ENCODE results near the gene ANK2.

ANK2 gene

GRCh38 chr4:113049421-113050370, at the start of gene ANK2:
TSS of gene ANK2 (plus strand) at chr4:113049653. CDS start at chr4:113049729, 76 bp downstream.
- Histone ChIP-seq H3K36me3 (ENCODE audit: insufficient read depth, low read depth, low read length) (no peaks in the 10 kb centered on the region), H3K9me3 (ENCODE audit: insufficient read depth, low read depth, low read length) (no peaks in the 10 kb centered on the region), H3K4me3 (ENCODE audit: low read length) (peak within 1 kb of the TSS; percentile 59), H3K9ac (ENCODE audit: low read depth, low read length) (no peak within 1 kb of the TSS), H3K27ac (ENCODE audit: low read length) (no peak within 1 kb of the TSS), H3K27me3 (ENCODE audit: insufficient read depth, low read length) (no peaks in the 10 kb centered on the region), H3K4me1 (ENCODE audit: insufficient read depth, low read length) (peaks cover 25% of the 10 kb centered on the region)

- Histone ChIP-seq H3K9ac (ENCODE audit: low read depth, low read length) (no peak overlapping the region), H3K4me1 (ENCODE audit: insufficient read depth, low read length) (peaks cover 7% of the 10 kb centered on the region; the same call in 1 of the 2 replicates), H3K27ac (ENCODE audit: low read length) (no peak overlapping the region), H3K36me3 (ENCODE audit: insufficient read depth, low read depth, low read length) (no peaks in the 10 kb centered on the region), H3K9me3 (ENCODE audit: insufficient read depth, low read depth, low read length) (no peaks in the 10 kb centered on the region), H3K4me3 (ENCODE audit: low read length) (no peak overlapping the region), H3K27me3 (ENCODE audit: insufficient read depth, low read length) (no peaks in the 10 kb centered on the region)
Measured at GRCh38 chr4:113003841-113004240, 45.6 kb upstream of the ANK2 start.

- Histone ChIP-seq H3K4me1 (ENCODE audit: insufficient read depth, low read length) (peaks cover 4% of the 10 kb centered on the region; the same call in 1 of the 2 replicates), H3K9ac (ENCODE audit: low read depth, low read length) (no peak overlapping the region), H3K36me3 (ENCODE audit: insufficient read depth, low read depth, low read length) (no peaks in the 10 kb centered on the region), H3K27ac (ENCODE audit: low read length) (no peak overlapping the region), H3K9me3 (ENCODE audit: insufficient read depth, low read depth, low read length) (no peaks in the 10 kb centered on the region), H3K27me3 (ENCODE audit: insufficient read depth, low read length) (no peaks in the 10 kb centered on the region), H3K4me3 (ENCODE audit: low read length) (no peak overlapping the region)
Measured at GRCh38 chr4:113004655-113005054, 44.8 kb upstream of the ANK2 start.

- Histone ChIP-seq H3K27me3 (ENCODE audit: insufficient read depth, low read length) (no peaks in the 10 kb centered on the region), H3K27ac (ENCODE audit: low read length) (no peak overlapping the region), H3K4me3 (ENCODE audit: low read length) (no peak overlapping the region), H3K36me3 (ENCODE audit: insufficient read depth, low read depth, low read length) (no peaks in the 10 kb centered on the region), H3K9ac (ENCODE audit: low read depth, low read length) (no peak overlapping the region), H3K4me1 (ENCODE audit: insufficient read depth, low read length) (no peaks in the 10 kb centered on the region), H3K9me3 (ENCODE audit: insufficient read depth, low read depth, low read length) (no peaks in the 10 kb centered on the region)
Measured at GRCh38 chr4:113006632-113007031, 42.8 kb upstream of the ANK2 start.

- no peaks in the 10 kb centered on the region for H3K36me3 ChIP-seq (ENCODE audit: insufficient read depth, low read depth, low read length)
- no peaks in the 10 kb centered on the region for H3K4me1 ChIP-seq (ENCODE audit: insufficient read depth, low read length)
- H3K9ac ChIP-seq (ENCODE audit: low read depth, low read length), result no peak overlapping the region
- no peak overlapping the region for H3K27ac ChIP-seq (ENCODE audit: low read length)
- no peak overlapping the region for H3K4me3 ChIP-seq (ENCODE audit: low read length)
- H3K9me3 ChIP-seq (ENCODE audit: insufficient read depth, low read depth, low read length), result no peaks in the 10 kb centered on the region
- no peaks in the 10 kb centered on the region for H3K27me3 ChIP-seq (ENCODE audit: insufficient read depth, low read length)
Measured at GRCh38 chr4:113007151-113007550, 42.3 kb upstream of the ANK2 start.

GRCh38 chr4:113008135-113008534, 41.3 kb upstream of the ANK2 start:
- H3K36me3 ChIP-seq (ENCODE audit: insufficient read depth, low read depth, low read length), result no peaks in the 10 kb centered on the region
- no peak overlapping the region for H3K4me3 ChIP-seq (ENCODE audit: low read length)
- H3K27ac ChIP-seq (ENCODE audit: low read length), result no peak overlapping the region
- H3K9ac ChIP-seq (ENCODE audit: low read depth, low read length), result no peak overlapping the region
- no peaks in the 10 kb centered on the region for H3K4me1 ChIP-seq (ENCODE audit: insufficient read depth, low read length)
- no peaks in the 10 kb centered on the region for H3K9me3 ChIP-seq (ENCODE audit: insufficient read depth, low read depth, low read length)
- H3K27me3 ChIP-seq (ENCODE audit: insufficient read depth, low read length), result no peaks in the 10 kb centered on the region

GRCh38 chr4:113008716-113009115, 40.7 kb upstream of the ANK2 start:
- Histone ChIP-seq H3K9me3 (ENCODE audit: insufficient read depth, low read depth, low read length) (no peaks in the 10 kb centered on the region), H3K9ac (ENCODE audit: low read depth, low read length) (no peak overlapping the region), H3K36me3 (ENCODE audit: insufficient read depth, low read depth, low read length) (no peaks in the 10 kb centered on the region), H3K4me1 (ENCODE audit: insufficient read depth, low read length) (no peaks in the 10 kb centered on the region), H3K27ac (ENCODE audit: low read length) (no peak overlapping the region), H3K4me3 (ENCODE audit: low read length) (no peak overlapping the region), H3K27me3 (ENCODE audit: insufficient read depth, low read length) (no peaks in the 10 kb centered on the region)

GRCh38 chr4:113009461-113009860, 40.0 kb upstream of the ANK2 start:
- H3K27me3 ChIP-seq (ENCODE audit: insufficient read depth, low read length), result no peaks in the 10 kb centered on the region
- no peak overlapping the region for H3K27ac ChIP-seq (ENCODE audit: low read length)
- no peak overlapping the region for H3K4me3 ChIP-seq (ENCODE audit: low read length)
- H3K9ac ChIP-seq (ENCODE audit: low read depth, low read length), result no peak overlapping the region
- no peaks in the 10 kb centered on the region for H3K36me3 ChIP-seq (ENCODE audit: insufficient read depth, low read depth, low read length)
- H3K4me1 ChIP-seq (ENCODE audit: insufficient read depth, low read length), result no peaks in the 10 kb centered on the region
- no peaks in the 10 kb centered on the region for H3K9me3 ChIP-seq (ENCODE audit: insufficient read depth, low read depth, low read length)

GRCh38 chr4:113012122-113012725, 37.2 kb upstream of the ANK2 start:
- Histone ChIP-seq H3K9me3 (ENCODE audit: insufficient read depth, low read depth, low read length) (no peaks in the 10 kb centered on the region), H3K36me3 (ENCODE audit: insufficient read depth, low read depth, low read length) (no peaks in the 10 kb centered on the region), H3K27me3 (ENCODE audit: insufficient read depth, low read length) (no peaks in the 10 kb centered on the region), H3K27ac (ENCODE audit: low read length) (no peak overlapping the region), H3K4me3 (ENCODE audit: low read length) (no peak overlapping the region), H3K4me1 (ENCODE audit: insufficient read depth, low read length) (no peaks in the 10 kb centered on the region), H3K9ac (ENCODE audit: low read depth, low read length) (no peak overlapping the region)

- Histone ChIP-seq H3K9me3 (ENCODE audit: insufficient read depth, low read depth, low read length) (no peaks in the 10 kb centered on the region), H3K27me3 (ENCODE audit: insufficient read depth, low read length) (no peaks in the 10 kb centered on the region), H3K36me3 (ENCODE audit: insufficient read depth, low read depth, low read length) (no peaks in the 10 kb centered on the region), H3K27ac (ENCODE audit: low read length) (no peak overlapping the region), H3K4me3 (ENCODE audit: low read length) (no peak overlapping the region), H3K9ac (ENCODE audit: low read depth, low read length) (no peak overlapping the region), H3K4me1 (ENCODE audit: insufficient read depth, low read length) (no peaks in the 10 kb centered on the region)
Measured at GRCh38 chr4:113012786-113013185, 36.7 kb upstream of the ANK2 start.

GRCh38 chr4:113013751-113014150, 35.7 kb upstream of the ANK2 start:
- H3K36me3 ChIP-seq (ENCODE audit: insufficient read depth, low read depth, low read length), result no peaks in the 10 kb centered on the region
- H3K9ac ChIP-seq (ENCODE audit: low read depth, low read length), result no peak overlapping the region
- H3K4me3 ChIP-seq (ENCODE audit: low read length), result no peak overlapping the region
- no peaks in the 10 kb centered on the region for H3K9me3 ChIP-seq (ENCODE audit: insufficient read depth, low read depth, low read length)
- H3K4me1 ChIP-seq (ENCODE audit: insufficient read depth, low read length), result no peaks in the 10 kb centered on the region
- no peak overlapping the region for H3K27ac ChIP-seq (ENCODE audit: low read length)
- H3K27me3 ChIP-seq (ENCODE audit: insufficient read depth, low read length), result no peaks in the 10 kb centered on the region

GRCh38 chr4:113016377-113016776, 33.1 kb upstream of the ANK2 start:
- Histone ChIP-seq H3K4me3 (ENCODE audit: low read length) (no peak overlapping the region), H3K27ac (ENCODE audit: low read length) (no peak overlapping the region), H3K9ac (ENCODE audit: low read depth, low read length) (no peak overlapping the region), H3K9me3 (ENCODE audit: insufficient read depth, low read depth, low read length) (no peaks in the 10 kb centered on the region), H3K36me3 (ENCODE audit: insufficient read depth, low read depth, low read length) (no peaks in the 10 kb centered on the region), H3K27me3 (ENCODE audit: insufficient read depth, low read length) (no peaks in the 10 kb centered on the region), H3K4me1 (ENCODE audit: insufficient read depth, low read length) (no peaks in the 10 kb centered on the region)
